Parathyroid adenoma (tissue), 2 donors: ENCODE results near the gene URI1.

Source experiments
- H2AFZ ChIP-seq: fragments of 300-600 bp; sonication (generic); one replicate; pipeline ENCODE4 v1.7.0; 2017; ENCODE audit warnings: antibody characterized with exemption, mild to moderate bottlenecking
- H3K27ac ChIP-seq: fragments of 300-600 bp; sonication (generic); one replicate; pipeline ENCODE4 v1.7.0; 2017
- H3K27me3 ChIP-seq: fragments of 300-600 bp; sonication (generic); one replicate; pipeline ENCODE4 v1.7.0; 2017; ENCODE audit warnings: low read length; ENCODE audit not compliant: control insufficient read depth, insufficient read depth
- H3K36me3 ChIP-seq: fragments of 300-600 bp; sonication (generic); one replicate; pipeline ENCODE4 v1.7.0; 2017; ENCODE audit warnings: low read length; ENCODE audit not compliant: control insufficient read depth, insufficient read depth
- H3K4me1 ChIP-seq: fragments of 300-600 bp; sonication (generic); one replicate; pipeline ENCODE4 v1.7.0; 2017; ENCODE audit warnings: control low read depth
- H3K4me2 ChIP-seq: fragments of 300-600 bp; sonication (generic); one replicate; pipeline ENCODE4 v1.7.0; 2017; ENCODE audit warnings: low read length
- H3K4me3 ChIP-seq: fragments of 300-600 bp; sonication (generic); one replicate; pipeline ENCODE4 v1.7.0; 2017; ENCODE audit warnings: low read depth, low read length
- H3K79me2 ChIP-seq: fragments of 300-600 bp; sonication (generic); one replicate; pipeline ENCODE4 v1.7.0; 2017; ENCODE audit warnings: control low read depth
- H3K9ac ChIP-seq: fragments of 300-600 bp; sonication (generic); one replicate; pipeline ENCODE4 v1.7.0; 2017; ENCODE audit warnings: mild to moderate bottlenecking
- H3K9me3 ChIP-seq: fragments of 300-600 bp; sonication (generic); one replicate; pipeline ENCODE4 v1.7.0; 2017; ENCODE audit warnings: low read length; ENCODE audit not compliant: control insufficient read depth
- TF ChIP-seq, protein P1 (sequence below): fragments of 300-600 bp; sonication (generic); IDR thresholded peaks from one replicate; pipeline ENCODE4 v1.7.0; 2017; ENCODE audit warnings: antibody characterized with exemption, mild to moderate bottlenecking
- donor health status: primary hyperparathyroidism.

URI1 gene

DNA sequence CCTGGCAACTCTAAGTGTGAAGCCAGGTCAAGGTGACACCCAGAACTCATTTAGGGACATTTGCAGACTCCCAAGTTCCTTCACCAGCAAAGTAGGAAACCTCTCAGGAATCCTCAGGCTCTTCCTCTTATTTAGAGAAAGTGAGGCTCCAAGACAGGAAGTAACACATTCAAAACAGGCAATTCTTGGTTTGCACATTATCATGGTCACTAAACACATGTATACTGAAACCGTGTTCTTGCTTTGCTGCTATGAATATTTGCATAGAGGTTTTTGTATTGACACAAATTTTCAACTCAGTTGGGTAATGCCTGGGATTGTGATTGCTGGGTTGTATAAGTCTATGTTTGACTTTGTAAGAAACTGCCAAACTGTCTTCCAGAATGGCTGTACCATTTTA is 13.2 kb upstream of the URI1 start:
- TF ChIP-seq, protein P1, sequence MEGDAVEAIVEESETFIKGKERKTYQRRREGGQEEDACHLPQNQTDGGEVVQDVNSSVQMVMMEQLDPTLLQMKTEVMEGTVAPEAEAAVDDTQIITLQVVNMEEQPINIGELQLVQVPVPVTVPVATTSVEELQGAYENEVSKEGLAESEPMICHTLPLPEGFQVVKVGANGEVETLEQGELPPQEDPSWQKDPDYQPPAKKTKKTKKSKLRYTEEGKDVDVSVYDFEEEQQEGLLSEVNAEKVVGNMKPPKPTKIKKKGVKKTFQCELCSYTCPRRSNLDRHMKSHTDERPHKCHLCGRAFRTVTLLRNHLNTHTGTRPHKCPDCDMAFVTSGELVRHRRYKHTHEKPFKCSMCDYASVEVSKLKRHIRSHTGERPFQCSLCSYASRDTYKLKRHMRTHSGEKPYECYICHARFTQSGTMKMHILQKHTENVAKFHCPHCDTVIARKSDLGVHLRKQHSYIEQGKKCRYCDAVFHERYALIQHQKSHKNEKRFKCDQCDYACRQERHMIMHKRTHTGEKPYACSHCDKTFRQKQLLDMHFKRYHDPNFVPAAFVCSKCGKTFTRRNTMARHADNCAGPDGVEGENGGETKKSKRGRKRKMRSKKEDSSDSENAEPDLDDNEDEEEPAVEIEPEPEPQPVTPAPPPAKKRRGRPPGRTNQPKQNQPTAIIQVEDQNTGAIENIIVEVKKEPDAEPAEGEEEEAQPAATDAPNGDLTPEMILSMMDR = no peak
- Histone ChIP-seq H3K4me1 (no peaks in the 10 kb centered on the region), H3K27me3 (no peaks in the 10 kb centered on the region), H3K4me3 (no peak overlapping the region), H3K4me2 (no peak overlapping the region), H3K9me3 (no peaks in the 10 kb centered on the region), H3K9ac (no peak overlapping the region), H3K27ac (no peak overlapping the region), H3K36me3 (no peaks in the 10 kb centered on the region), H3K79me2 (no peaks in the 10 kb centered on the region), H2AFZ (no peak overlapping the region)

DNA sequence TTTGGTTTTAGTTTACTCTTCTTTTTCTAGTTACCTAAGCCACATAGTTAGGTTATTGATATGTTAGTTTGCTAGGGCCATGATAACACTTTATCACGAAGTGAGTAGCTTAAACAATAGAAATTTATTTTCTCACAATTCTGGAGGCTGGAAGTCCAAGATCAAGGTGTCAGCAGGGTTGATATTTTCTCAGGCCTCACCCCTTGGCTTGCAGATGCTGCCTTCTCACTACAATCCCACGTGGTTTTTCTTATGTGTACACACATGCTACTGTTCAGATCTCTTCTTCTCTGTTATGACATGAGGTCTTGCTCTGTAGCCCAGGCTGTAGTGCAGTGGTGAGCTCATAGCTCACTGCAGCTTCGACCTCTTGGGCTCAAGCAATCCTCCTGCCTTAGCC is 7.8 kb upstream of the URI1 start:
- Histone ChIP-seq H3K79me2 (no peaks in the 10 kb centered on the region), H2AFZ (no peak overlapping the region), H3K4me2 (no peak overlapping the region), H3K27me3 (no peaks in the 10 kb centered on the region), H3K9me3 (no peaks in the 10 kb centered on the region), H3K4me1 (no peaks in the 10 kb centered on the region), H3K36me3 (no peaks in the 10 kb centered on the region), H3K9ac (no peak overlapping the region), H3K4me3 (no peak overlapping the region), H3K27ac (no peak overlapping the region)
- TF ChIP-seq, protein P1 = no peak

DNA sequence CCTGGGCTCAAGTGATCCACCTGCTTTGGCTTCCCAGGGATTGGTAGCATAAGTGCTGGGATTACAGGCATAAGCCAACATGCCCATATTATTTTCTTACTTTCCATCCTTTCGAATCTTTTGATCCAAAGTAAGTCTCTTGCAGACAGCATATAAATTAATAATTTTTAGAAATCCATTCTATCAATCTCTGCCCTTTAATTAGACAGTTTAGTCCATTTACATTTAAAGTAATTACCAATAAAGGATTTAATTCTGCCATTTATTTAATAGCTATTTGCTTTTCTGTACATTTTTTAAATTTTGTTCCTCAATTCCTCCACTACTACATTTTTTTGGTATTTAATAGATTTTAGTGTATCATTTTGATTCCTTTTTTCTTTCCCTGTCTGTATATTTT is 7.3 kb upstream of the URI1 start:
- H3K4me3 ChIP-seq = no peak overlapping the region
- H3K9me3 ChIP-seq = no peaks in the 10 kb centered on the region

DNA sequence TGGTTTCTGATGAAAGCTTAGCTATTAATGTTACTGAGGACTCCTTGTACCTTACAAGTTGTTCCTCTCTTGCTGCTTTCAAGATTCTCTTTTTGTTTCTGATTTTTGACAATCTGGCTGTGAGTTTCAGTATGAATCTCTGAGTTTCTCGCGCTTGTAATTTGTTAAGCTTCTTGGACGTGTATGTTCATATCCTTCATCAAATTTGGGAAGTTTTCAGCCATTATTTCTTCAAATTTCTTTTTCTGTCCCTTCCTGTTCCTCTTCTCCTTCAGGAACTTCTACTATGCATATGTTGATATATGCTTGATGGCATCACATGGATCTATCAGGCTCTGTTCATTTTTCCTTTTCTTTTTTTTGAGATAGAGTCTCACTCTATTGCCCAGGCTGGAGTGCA is 5.6 kb upstream of the URI1 start:
- TF ChIP-seq, protein P1 = no peak
- H3K27me3 ChIP-seq = no peaks in the 10 kb centered on the region
- no peak overlapping the region for H3K9ac ChIP-seq
- no peak overlapping the region for H3K4me3 ChIP-seq
- H3K9me3 ChIP-seq = no peaks in the 10 kb centered on the region
- no peak overlapping the region for H2AFZ ChIP-seq
- no peak overlapping the region for H3K4me2 ChIP-seq
- no peak overlapping the region for H3K27ac ChIP-seq
- H3K4me1 ChIP-seq = no peaks in the 10 kb centered on the region
- no peaks in the 10 kb centered on the region for H3K36me3 ChIP-seq
- peaks cover 3% of the 10 kb centered on the region for H3K79me2 ChIP-seq

More for the DNA sequence above, 7.3 kb upstream of the URI1 start:
- TF ChIP-seq, protein P1 = no peak
- Histone ChIP-seq H3K4me1 (no peaks in the 10 kb centered on the region), H3K36me3 (no peaks in the 10 kb centered on the region), H3K9ac (no peak overlapping the region), H3K4me2 (no peak overlapping the region), H3K79me2 (no peaks in the 10 kb centered on the region), H3K27me3 (no peaks in the 10 kb centered on the region), H3K27ac (no peak overlapping the region), H2AFZ (no peak overlapping the region)

DNA sequence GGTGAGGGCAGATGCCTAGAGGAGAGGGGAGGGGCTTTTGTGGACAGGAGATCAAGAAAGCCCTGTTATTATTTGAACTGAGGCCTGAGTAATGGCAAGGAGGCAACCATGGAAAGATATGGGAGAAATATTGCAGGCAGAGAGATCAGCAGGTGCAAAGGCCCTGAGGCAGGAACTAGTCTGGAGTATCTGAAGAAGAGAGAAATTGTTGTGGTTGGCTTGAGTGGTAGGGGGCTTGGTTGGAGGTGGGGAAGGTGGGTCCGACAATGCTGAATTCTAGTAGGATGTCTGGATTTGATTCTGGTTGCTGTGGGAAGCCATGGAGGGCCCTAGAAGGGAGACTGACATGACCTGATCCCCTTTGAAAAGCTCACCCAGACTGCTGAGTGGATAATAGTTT is 2.4 kb upstream of the URI1 start:
- H3K9me3 ChIP-seq = no peaks in the 10 kb centered on the region
- no peak overlapping the region for H3K4me3 ChIP-seq
- no peak overlapping the region for H2AFZ ChIP-seq
- TF ChIP-seq, protein P1 = no peak
- no peaks in the 10 kb centered on the region for H3K4me1 ChIP-seq
- H3K9ac ChIP-seq = no peak overlapping the region
- H3K79me2 ChIP-seq = peaks cover 9% of the 10 kb centered on the region
- no peaks in the 10 kb centered on the region for H3K27me3 ChIP-seq
- no peak overlapping the region for H3K27ac ChIP-seq
- H3K36me3 ChIP-seq = no peaks in the 10 kb centered on the region
- no peak overlapping the region for H3K4me2 ChIP-seq
